Karpas-422 (cell line): Measurements from ENCODE around the gene NR2F2. TPM values are rescaled to one million over a fixed set of nuclear protein-coding genes. Genes with fewer than 3 reads are reported as not detected.

ENCODE experiments used
- DNase-seq: peaks from one replicate; pipeline ENCODE4 v3.0.0-alpha.2; 2015
- H2AFZ ChIP-seq: fragments of 200-600 bp; sonication (generic); 2 replicates; pipeline ENCODE4 v1.6.1; 2014; ENCODE audit warnings: antibody characterized with exemption, low read length, mixed read lengths
- H3K27ac ChIP-seq: fragments of 200-600 bp; sonication (generic); 2 replicates; pipeline ENCODE4 v1.5.1; 2014; ENCODE audit warnings: mild to moderate bottlenecking, low read length, moderate library complexity
- H3K27me3 ChIP-seq: fragments of 200-600 bp; sonication (generic); 2 replicates; pipeline ENCODE4 v1.6.1; 2014; ENCODE audit warnings: low read length, mixed read lengths
- H3K36me3 ChIP-seq: fragments of 200-600 bp; sonication (generic); 2 replicates; pipeline ENCODE4 v1.6.1; 2014; ENCODE audit warnings: low read length, mixed read lengths; ENCODE audit not compliant: insufficient read depth
- H3K4me1 ChIP-seq: fragments of 200-600 bp; sonication (generic); 2 replicates; pipeline ENCODE4 v1.6.1; 2014; ENCODE audit warnings: mild to moderate bottlenecking, low read length, mixed read lengths
- H3K4me2 ChIP-seq: fragments of 200-600 bp; sonication (generic); 2 replicates; pipeline ENCODE4 v1.6.1; 2014; ENCODE audit warnings: low read length, low read depth, mild to moderate bottlenecking; ENCODE audit not compliant: poor library complexity, severe bottlenecking
- H3K4me3 ChIP-seq: fragments of 200-600 bp; sonication (generic); 2 replicates; pipeline ENCODE4 v1.5.1; 2014; ENCODE audit warnings: mild to moderate bottlenecking, antibody characterized with exemption, low read length, mixed read lengths
- H3K79me2 ChIP-seq: fragments of 200-600 bp; sonication (generic); 2 replicates; pipeline ENCODE4 v1.6.1; 2014; ENCODE audit warnings: mild to moderate bottlenecking, low read length, mixed read lengths
- H3K9ac ChIP-seq: fragments of 200-600 bp; sonication (generic); 2 replicates; pipeline ENCODE4 v1.6.0; 2014; ENCODE audit warnings: low read length
- H3K9me2 ChIP-seq: fragments of 200-600 bp; sonication (generic), shearing (Covaris generic); replicated peaks from 2 replicates; pipeline ENCODE4 v1.6.0; 2014; ENCODE audit warnings: mild to moderate bottlenecking, low read length, moderate library complexity; ENCODE audit not compliant: insufficient read depth
- H3K9me3 ChIP-seq: fragments of 300-700, 200-600 bp; sonication (generic); 2 replicates; pipeline ENCODE4 v1.6.1; 2014; ENCODE audit warnings: low read length, mixed read lengths
- H4K20me1 ChIP-seq: fragments of 200-600 bp; sonication (generic); 2 replicates; pipeline ENCODE4 v1.6.1; 2014; ENCODE audit warnings: mild to moderate bottlenecking, antibody characterized with exemption, low read length, low read depth; ENCODE audit not compliant: insufficient read depth
- total RNA-seq: library from RNA; depleted of rRNA; stranded (reverse); fragments of >200 nt; shearing (Covaris generic); gene quantifications from 2 replicates; pipeline ENCODE4 v1.2.3, GENCODE V29; 2014; ENCODE audit warnings: low replicate concordance

Gene NR2F2
- total RNA-seq, 1 experiment from 2014 or later = not detected

- H2AFZ ChIP-seq = no peak overlapping the region
- no peaks in the 10 kb centered on the region for H3K9me2 ChIP-seq
- no peak for DNase-seq
- no peaks in the 10 kb centered on the region for H3K27me3 ChIP-seq
- no peak overlapping the region for H3K4me3 ChIP-seq
- no peaks in the 10 kb centered on the region for H3K79me2 ChIP-seq
- peaks cover 3% of the 10 kb centered on the region; the same call in 1 of the 2 replicates for H3K9me3 ChIP-seq
- no peak overlapping the region for H3K27ac ChIP-seq
- H3K4me2 ChIP-seq = no peak overlapping the region
- no peaks in the 10 kb centered on the region for H3K4me1 ChIP-seq
- H3K9ac ChIP-seq = no peak overlapping the region
- no peaks in the 10 kb centered on the region for H4K20me1 ChIP-seq
- H3K36me3 ChIP-seq = no peaks in the 10 kb centered on the region
Observed at GRCh38 chr15:96361309-96362010, 31.0 kb downstream of the NR2F2 start.

GRCh38 chr15:96362011-96362754 is 31.7 kb downstream of the NR2F2 start:
- Histone ChIP-seq H3K36me3 (no peaks in the 10 kb centered on the region), H3K4me2 (no peak overlapping the region), H3K79me2 (no peaks in the 10 kb centered on the region), H3K4me3 (no peak overlapping the region), H2AFZ (no peak overlapping the region), H3K27ac (no peak overlapping the region), H3K4me1 (no peaks in the 10 kb centered on the region), H4K20me1 (no peaks in the 10 kb centered on the region), H3K9me2 (no peaks in the 10 kb centered on the region), H3K9me3 (peaks cover 3% of the 10 kb centered on the region; the same call in 1 of the 2 replicates), H3K27me3 (no peaks in the 10 kb centered on the region), H3K9ac (no peak overlapping the region)
- DNase-seq = no peak

- Histone ChIP-seq H3K9ac (no peak overlapping the region), H3K27me3 (no peaks in the 10 kb centered on the region), H3K27ac (no peak overlapping the region), H3K36me3 (no peaks in the 10 kb centered on the region), H3K9me2 (no peaks in the 10 kb centered on the region), H3K9me3 (peaks cover 6% of the 10 kb centered on the region; the same call in 1 of the 2 replicates), H3K4me1 (no peaks in the 10 kb centered on the region), H2AFZ (no peak overlapping the region), H4K20me1 (no peaks in the 10 kb centered on the region), H3K4me3 (no peak overlapping the region), H3K79me2 (no peaks in the 10 kb centered on the region), H3K4me2 (no peak overlapping the region)
- DNase-seq = no peak
Observed at GRCh38 chr15:96362755-96363651, 32.5 kb downstream of the NR2F2 start.

- no peaks in the 10 kb centered on the region for H3K4me1 ChIP-seq
- no peak overlapping the region for H3K4me3 ChIP-seq
- no peaks in the 10 kb centered on the region for H3K79me2 ChIP-seq
- no peaks in the 10 kb centered on the region for H3K27me3 ChIP-seq
- no peaks in the 10 kb centered on the region for H3K9me2 ChIP-seq
- H3K4me2 ChIP-seq = no peak overlapping the region
- H3K9ac ChIP-seq = no peak overlapping the region
- H3K9me3 ChIP-seq = peaks cover 6% of the 10 kb centered on the region; the same call in 1 of the 2 replicates
- no peak for DNase-seq
- no peak overlapping the region for H2AFZ ChIP-seq
- H4K20me1 ChIP-seq = no peaks in the 10 kb centered on the region
- no peaks in the 10 kb centered on the region for H3K36me3 ChIP-seq
- H3K27ac ChIP-seq = no peak overlapping the region
Observed at GRCh38 chr15:96363707-96364106, 33.2 kb downstream of the NR2F2 start.

DNA sequence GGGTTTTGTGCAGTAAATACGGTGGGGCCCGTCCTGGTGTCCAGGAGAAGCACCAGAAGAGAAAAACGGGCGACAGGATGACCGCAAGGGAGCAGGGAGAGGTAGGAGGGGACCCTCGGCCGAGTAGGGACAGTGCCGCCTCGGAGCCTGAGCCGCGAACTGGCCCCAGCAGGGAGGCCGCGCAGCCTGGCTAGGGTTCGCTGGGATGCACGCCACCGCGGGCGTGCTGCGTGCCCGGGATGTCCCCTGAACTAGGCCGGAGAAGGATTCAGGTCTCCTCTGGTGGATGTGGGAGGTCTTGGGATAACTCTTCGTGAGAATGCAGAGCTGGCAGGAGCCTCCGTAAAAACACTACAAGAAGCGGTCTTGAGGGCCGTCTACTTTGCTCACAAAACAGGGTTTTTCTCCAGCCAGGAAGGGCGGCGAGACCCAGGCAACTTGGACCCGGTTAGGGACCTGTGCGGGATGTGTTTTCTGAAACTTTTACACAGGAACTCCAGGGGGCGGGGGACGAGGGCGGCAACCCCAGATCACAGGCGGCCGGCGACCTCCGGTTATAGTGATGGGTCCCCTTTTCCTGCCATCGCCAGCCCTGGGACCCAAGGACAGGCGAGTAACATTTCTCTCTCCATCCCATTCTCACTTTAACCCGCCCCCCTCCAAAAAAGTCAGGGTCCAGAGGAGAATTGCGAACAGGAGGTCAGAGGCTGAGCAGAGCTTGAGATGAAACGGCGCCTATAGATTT is 35.5 kb downstream of the NR2F2 start:
- Histone ChIP-seq H3K27ac (no peak overlapping the region), H3K4me2 (no peak overlapping the region), H3K9ac (no peak overlapping the region), H3K79me2 (no peaks in the 10 kb centered on the region), H3K4me3 (no peak overlapping the region), H3K27me3 (no peaks in the 10 kb centered on the region), H2AFZ (no peak overlapping the region), H4K20me1 (no peaks in the 10 kb centered on the region), H3K4me1 (no peaks in the 10 kb centered on the region), H3K9me3 (peaks cover 9% of the 10 kb centered on the region; the same call in 1 of the 2 replicates), H3K36me3 (no peaks in the 10 kb centered on the region), H3K9me2 (no peaks in the 10 kb centered on the region)
- no peak for DNase-seq

- Histone ChIP-seq H3K36me3 (no peaks in the 10 kb centered on the region), H3K79me2 (no peaks in the 10 kb centered on the region), H4K20me1 (no peaks in the 10 kb centered on the region), H3K4me3 (no peak overlapping the region), H2AFZ (no peak overlapping the region), H3K9ac (no peak overlapping the region), H3K4me1 (no peaks in the 10 kb centered on the region), H3K4me2 (no peak overlapping the region), H3K27ac (no peak overlapping the region), H3K9me2 (no peaks in the 10 kb centered on the region), H3K9me3 (peaks cover 9% of the 10 kb centered on the region; the same call in 1 of the 2 replicates), H3K27me3 (no peaks in the 10 kb centered on the region)
- no peak for DNase-seq
Observed at GRCh38 chr15:96366526-96366877, 36.0 kb downstream of the NR2F2 start.

GRCh38 chr15:96367311-96368200 is 37.1 kb downstream of the NR2F2 start:
- Histone ChIP-seq H3K4me2 (no peak overlapping the region), H2AFZ (no peak overlapping the region), H3K4me3 (no peak overlapping the region), H3K4me1 (no peaks in the 10 kb centered on the region), H3K9me3 (peaks cover 6% of the 10 kb centered on the region; the same call in 1 of the 2 replicates), H4K20me1 (no peaks in the 10 kb centered on the region), H3K79me2 (no peaks in the 10 kb centered on the region), H3K27ac (no peak overlapping the region), H3K9ac (no peak overlapping the region), H3K27me3 (no peaks in the 10 kb centered on the region), H3K9me2 (no peaks in the 10 kb centered on the region), H3K36me3 (no peaks in the 10 kb centered on the region)
- DNase-seq = no peak
